GM23248 (cell line): ENCODE data around the gene ZNF687. TPM values are rescaled to one million over a fixed set of nuclear protein-coding genes. Genes with fewer than 3 reads are reported as not detected.
"Not testable (repeated sequence)": the region's sequence is repeated elsewhere in the genome, so short reads cannot be mapped to it uniquely, and the experiment has no call there.

Source experiments
- DNase-seq: peaks from one replicate; pipeline ENCODE4 v3.0.0-alpha.2; 2015
- H2AFZ ChIP-seq: fragments of 200-600 bp; sonication (generic); 2 replicates; pipeline ENCODE4 v1.6.1; 2016; ENCODE audit warnings: antibody characterized with exemption
- H3F3A ChIP-seq: fragments of 200-600 bp; sonication (generic); 2 replicates; pipeline ENCODE4 v1.6.1; 2016; ENCODE audit warnings: mild to moderate bottlenecking, antibody characterized with exemption, mixed run types; ENCODE audit not compliant: insufficient read depth
- H3K27ac ChIP-seq: fragments of 200-600 bp; sonication (generic); 2 replicates; pipeline ENCODE4 v1.5.1; 2016; ENCODE audit warnings: mild to moderate bottlenecking
- H3K27me3 ChIP-seq: fragments of 200-600 bp; sonication (generic); replicated peaks from 2 replicates; pipeline ENCODE4 v1.6.1; 2016; ENCODE audit warnings: mild to moderate bottlenecking; ENCODE audit not compliant: insufficient read depth
- H3K36me3 ChIP-seq: fragments of 200-600 bp; sonication (generic); 2 replicates; pipeline ENCODE4 v1.6.1; 2016; ENCODE audit warnings: low read depth, mild to moderate bottlenecking
- H3K4me1 ChIP-seq: fragments of 200-600 bp; sonication (generic); 2 replicates; pipeline ENCODE4 v1.6.1; 2016; ENCODE audit warnings: mild to moderate bottlenecking; ENCODE audit not compliant: insufficient read depth
- H3K4me2 ChIP-seq: fragments of 200-600 bp; sonication (generic); one replicate; pipeline ENCODE4 v1.6.1; 2016; ENCODE audit warnings: mild to moderate bottlenecking; ENCODE audit not compliant: unreplicated experiment
- H3K4me3 ChIP-seq: fragments of 200-600 bp; sonication (generic); 2 replicates; pipeline ENCODE4 v1.5.1; 2016; ENCODE audit warnings: mild to moderate bottlenecking
- H3K79me2 ChIP-seq: fragments of 200-600 bp; sonication (generic); 2 replicates; pipeline ENCODE4 v1.6.1; 2016; ENCODE audit warnings: mild to moderate bottlenecking; ENCODE audit not compliant: insufficient read depth
- H3K9ac ChIP-seq: fragments of 200-600 bp; sonication (generic); 2 replicates; pipeline ENCODE4 v1.6.1; 2016; ENCODE audit warnings: mild to moderate bottlenecking
- H3K9me2 ChIP-seq: fragments of 200-600 bp; sonication (generic); 2 replicates; pipeline ENCODE4 v1.6.1; 2016; ENCODE audit warnings: mixed run types, mild to moderate bottlenecking, moderate library complexity; ENCODE audit not compliant: insufficient read depth
- H3K9me3 ChIP-seq: fragments of 200-600 bp; sonication (generic); one replicate; pipeline ENCODE4 v1.6.1; 2017; ENCODE audit warnings: low read depth
- H4K20me1 ChIP-seq: fragments of 200-600 bp; sonication (generic); 2 replicates; pipeline ENCODE4 v1.6.0; 2016; ENCODE audit not compliant: insufficient read depth
- EZH2 ChIP-seq: fragments of 200-600 bp; sonication (generic); IDR thresholded peaks from 2 replicates; pipeline ENCODE4 v1.6.1; 2018; ENCODE audit warnings: antibody characterized with exemption, mild to moderate bottlenecking; ENCODE audit not compliant: insufficient read depth, poor library complexity, severe bottlenecking
- EZH2phosphoT487 ChIP-seq: fragments of 200-600 bp; sonication (generic); IDR thresholded peaks from 2 replicates; pipeline ENCODE4 v1.6.1; 2018; ENCODE audit warnings: antibody characterized with exemption, moderate library complexity, mild to moderate bottlenecking, low read depth; ENCODE audit not compliant: insufficient read depth
- WGBS, 2 experiments: methylation state at CpG; one replicate each; pipeline ENCODE4 v1.1.6; 2015 to 2017; ENCODE audit warnings: low lambda C conversion rate in 2 of 2, low coverage in 1 of 2; ENCODE audit errors: missing lambda C conversion rate in 2 of 2; 5-methylcytosine and 5-hydroxymethylcytosine counted together
- in situ Hi-C: fragments of 300-500 bp; cut with MboI; formaldehyde crosslinking; loops from 2 replicates; pipeline ENCODE4 v1.15.0; 2020
- polyA plus RNA-seq: library from polyadenylated mRNA; unstranded; fragments of >200 nt; fragmentation: Nextera tagmentation; extraction: Ambion mirVana; gene quantifications from 2 replicates; pipeline ENCODE4 v1.2.1, GENCODE V29; 2016
- total RNA-seq: library from RNA; depleted of rRNA; stranded (reverse); fragments of >200 nt; shearing (Covaris generic); gene quantifications from 2 replicates; pipeline ENCODE4 v1.2.3, GENCODE V29; 2014

Gene ZNF687
- total and polyA plus RNA-seq, 2 experiments from 2014 or later = 3.0 to 21.5 TPM

- TF ChIP-seq EZH2 = no peak
- TF ChIP-seq EZH2phosphoT487 = no peak
- in situ Hi-C loops = no loop called here
- Histone ChIP-seq H3K9ac (no peak overlapping the region), H3K4me1 (0 out of 2 replicates have a peak, but pooled peaks cover 6% of the 10 kb centered on the region), H2AFZ (no peak overlapping the region), H3K9me3 (no peaks in the 10 kb centered on the region), H3K27me3 (no peaks in the 10 kb centered on the region), H4K20me1 (no peaks in the 10 kb centered on the region), H3K4me3 (no peak overlapping the region), H3K79me2 (no peaks in the 10 kb centered on the region), H3K4me2 (no peak overlapping the region), H3F3A (peaks cover 6% of the 10 kb centered on the region; the same call in 1 of the 2 replicates), H3K36me3 (no peaks in the 10 kb centered on the region; the same call in 1 of the 2 replicates), H3K9me2 (no peaks in the 10 kb centered on the region), H3K27ac (no peak overlapping the region)
- WGBS, 2 experiments = 81 to 82% methylated on average over 3 of the region's 3 CpGs
- no peak for DNase-seq
Observed at GRCh38 chr1:151273924-151274466, 8.1 kb upstream of the ZNF687 start.

GRCh38 chr1:151275341-151275740 lies 6.8 kb upstream of the ZNF687 start:
- WGBS, 2 experiments = 83 to 90% methylated on average over 5 of the region's 5 CpGs
- DNase-seq, H3K36me3 ChIP-seq, H3K27me3 ChIP-seq, H3K9ac ChIP-seq, H3K4me2 ChIP-seq, H3K9me3 ChIP-seq, H3K9me2 ChIP-seq, H3K4me1 ChIP-seq, H3K27ac ChIP-seq, H3K4me3 ChIP-seq, in situ Hi-C loops, H3K79me2 ChIP-seq, H3F3A ChIP-seq, H2AFZ ChIP-seq, H4K20me1 ChIP-seq: not testable (repeated sequence)

GRCh38 chr1:151277249-151277648 lies 4.8 kb upstream of the ZNF687 start:
- Histone ChIP-seq H3K27ac (no peak overlapping the region), H3K4me3 (no peak overlapping the region), H3K36me3 (no peaks in the 10 kb centered on the region; the same call in 1 of the 2 replicates), H3K27me3 (no peaks in the 10 kb centered on the region), H3K9ac (no peak overlapping the region), H3K4me1 (no peaks in the 10 kb centered on the region), H3K4me2 (no peak overlapping the region), H3F3A (no peaks in the 10 kb centered on the region; the same call in 1 of the 2 replicates), H4K20me1 (no peaks in the 10 kb centered on the region), H3K9me2 (no peaks in the 10 kb centered on the region), H3K9me3 (no peaks in the 10 kb centered on the region), H2AFZ (no peak overlapping the region), H3K79me2 (no peaks in the 10 kb centered on the region)
- 71 to 81% methylated on average over 2 of the region's 2 CpGs for WGBS, 2 experiments
- DNase-seq = no peak
- in situ Hi-C loops = no loop called here
- TF ChIP-seq EZH2 (no peak), EZH2phosphoT487 (no peak)

- Histone ChIP-seq H3K79me2 (peaks cover 28% of the 10 kb centered on the region), H3K9me2 (no peaks in the 10 kb centered on the region), H3K9ac (peak overlapping the region; percentile 93), H3K4me2 (peak overlapping the region; percentile 84), H3K27ac (peak overlapping the region; percentile 99), H2AFZ (peak overlapping the region; percentile 88), H3K27me3 (no peaks in the 10 kb centered on the region), H4K20me1 (no peaks in the 10 kb centered on the region), H3K4me3 (peak overlapping the region; percentile 87), H3K36me3 (no peaks in the 10 kb centered on the region), H3K4me1 (peaks cover 4% of the 10 kb centered on the region), H3K9me3 (no peaks in the 10 kb centered on the region), H3F3A (peaks cover 5% of the 10 kb centered on the region; the same call in 1 of the 2 replicates)
- 1% methylated on average over 43 to 48 of the region's 48 CpGs for WGBS, 2 experiments
- in situ Hi-C loops = no loop called here
- TF ChIP-seq EZH2 (no peak), EZH2phosphoT487 (no peak)
- peak; percentile 95 for DNase-seq
Observed at GRCh38 chr1:151281225-151281968, 702 bp upstream of the ZNF687 start.
